HepG2 (cell line): ENCODE measurements around the gene PCP4L1.

ENCODE experiments used
- ELF4 ChIP-seq: sonication (generic); formaldehyde crosslinking; IDR thresholded peaks from 2 replicates; pipeline ENCODE4 v1.5.0; 2020; ENCODE audit warnings: missing genetic modification reagents, mild to moderate bottlenecking, moderate library complexity, borderline replicate concordance
- ETV6 ChIP-seq: sonication (generic); formaldehyde crosslinking; conservative IDR thresholded peaks from 2 replicates; pipeline ENCODE4 v1.4.0; 2020; ENCODE audit warnings: missing genetic modification reagents
- TAF1 ChIP-seq: sonication (generic); formaldehyde crosslinking; IDR thresholded peaks from 2 replicates; pipeline ENCODE4 v1.4.0; 2020; ENCODE audit warnings: missing genetic modification reagents
- ZNF263 ChIP-seq: sonication (generic); formaldehyde crosslinking; IDR thresholded peaks from 2 replicates; pipeline ENCODE4 v1.4.0; 2020; ENCODE audit warnings: missing genetic modification reagents
- TF ChIP-seq, protein P1 (sequence below): sonication (generic); formaldehyde crosslinking; IDR thresholded peaks from 2 replicates; pipeline ENCODE4 v1.5.1; 2020; ENCODE audit warnings: mild to moderate bottlenecking, missing genetic modification reagents, moderate library complexity

DNA sequence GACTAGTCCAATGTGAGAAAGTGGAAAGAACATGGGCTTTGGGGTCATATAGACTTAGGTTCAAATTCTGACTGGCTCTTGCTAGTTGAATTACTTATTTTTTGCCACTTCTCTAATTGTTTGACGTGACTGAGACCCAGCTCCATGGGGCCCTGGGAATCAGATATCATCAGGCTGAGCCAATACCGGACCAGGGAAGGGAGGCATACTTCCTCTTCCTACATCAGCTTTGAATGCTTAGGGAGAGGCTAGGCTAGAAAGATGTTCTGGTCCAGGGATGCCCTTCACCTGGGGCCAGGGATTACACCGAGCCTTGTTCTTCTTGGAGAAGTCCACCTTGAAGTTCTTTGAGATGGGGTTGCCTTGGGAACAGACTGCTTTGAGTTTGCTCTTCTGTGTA is 16.9 kb upstream of the PCP4L1 start:
- TF ChIP-seq TAF1 (no peak), ELF4 (CRISPR knock-in tag) (no peak), ETV6 (no peak), ZNF263 (no peak)
- TF ChIP-seq, protein P1, sequence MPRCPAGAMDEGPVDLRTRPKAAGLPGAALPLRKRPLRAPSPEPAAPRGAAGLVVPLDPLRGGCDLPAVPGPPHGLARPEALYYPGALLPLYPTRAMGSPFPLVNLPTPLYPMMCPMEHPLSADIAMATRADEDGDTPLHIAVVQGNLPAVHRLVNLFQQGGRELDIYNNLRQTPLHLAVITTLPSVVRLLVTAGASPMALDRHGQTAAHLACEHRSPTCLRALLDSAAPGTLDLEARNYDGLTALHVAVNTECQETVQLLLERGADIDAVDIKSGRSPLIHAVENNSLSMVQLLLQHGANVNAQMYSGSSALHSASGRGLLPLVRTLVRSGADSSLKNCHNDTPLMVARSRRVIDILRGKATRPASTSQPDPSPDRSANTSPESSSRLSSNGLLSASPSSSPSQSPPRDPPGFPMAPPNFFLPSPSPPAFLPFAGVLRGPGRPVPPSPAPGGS (CRISPR knock-in tag), result no peak
